ENCODE measurements around the gene NCOA3.
"Not testable (repeated sequence)": the region's sequence is repeated elsewhere in the genome, so short reads cannot be mapped to it uniquely, and the experiment has no call there.

NCOA3 gene

DNA sequence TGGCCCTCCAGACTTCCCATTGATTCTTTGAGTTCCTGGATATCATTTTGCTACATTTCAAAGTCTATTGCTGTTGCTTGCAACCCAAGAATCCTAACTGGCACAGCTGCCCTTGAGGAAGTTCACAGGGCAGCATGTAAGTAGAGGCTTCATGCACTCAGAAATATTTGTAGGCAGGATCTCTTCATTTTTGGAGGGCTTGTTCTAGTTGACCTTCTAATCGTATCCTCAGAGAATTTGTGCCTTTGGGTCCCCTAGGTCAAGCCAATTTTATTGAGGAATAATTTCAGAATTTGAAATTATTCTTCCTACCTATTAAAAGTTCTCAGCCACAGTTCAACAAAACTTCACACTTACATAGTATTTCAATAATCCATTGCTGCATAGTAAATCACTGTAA is 5.6 kb upstream of the NCOA3 start:
- TF ChIP-seq, protein P1, sequence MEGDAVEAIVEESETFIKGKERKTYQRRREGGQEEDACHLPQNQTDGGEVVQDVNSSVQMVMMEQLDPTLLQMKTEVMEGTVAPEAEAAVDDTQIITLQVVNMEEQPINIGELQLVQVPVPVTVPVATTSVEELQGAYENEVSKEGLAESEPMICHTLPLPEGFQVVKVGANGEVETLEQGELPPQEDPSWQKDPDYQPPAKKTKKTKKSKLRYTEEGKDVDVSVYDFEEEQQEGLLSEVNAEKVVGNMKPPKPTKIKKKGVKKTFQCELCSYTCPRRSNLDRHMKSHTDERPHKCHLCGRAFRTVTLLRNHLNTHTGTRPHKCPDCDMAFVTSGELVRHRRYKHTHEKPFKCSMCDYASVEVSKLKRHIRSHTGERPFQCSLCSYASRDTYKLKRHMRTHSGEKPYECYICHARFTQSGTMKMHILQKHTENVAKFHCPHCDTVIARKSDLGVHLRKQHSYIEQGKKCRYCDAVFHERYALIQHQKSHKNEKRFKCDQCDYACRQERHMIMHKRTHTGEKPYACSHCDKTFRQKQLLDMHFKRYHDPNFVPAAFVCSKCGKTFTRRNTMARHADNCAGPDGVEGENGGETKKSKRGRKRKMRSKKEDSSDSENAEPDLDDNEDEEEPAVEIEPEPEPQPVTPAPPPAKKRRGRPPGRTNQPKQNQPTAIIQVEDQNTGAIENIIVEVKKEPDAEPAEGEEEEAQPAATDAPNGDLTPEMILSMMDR (IDR thresholded peaks at IDR 0.05; ENCODE audit: low read depth, low read length, missing control alignments) = no peak
- DNase-seq (ENCODE audit: low read depth) = no peak
- no peak overlapping the region for H3K4me3 ChIP-seq (ENCODE audit: low read depth, low read length)

DNA sequence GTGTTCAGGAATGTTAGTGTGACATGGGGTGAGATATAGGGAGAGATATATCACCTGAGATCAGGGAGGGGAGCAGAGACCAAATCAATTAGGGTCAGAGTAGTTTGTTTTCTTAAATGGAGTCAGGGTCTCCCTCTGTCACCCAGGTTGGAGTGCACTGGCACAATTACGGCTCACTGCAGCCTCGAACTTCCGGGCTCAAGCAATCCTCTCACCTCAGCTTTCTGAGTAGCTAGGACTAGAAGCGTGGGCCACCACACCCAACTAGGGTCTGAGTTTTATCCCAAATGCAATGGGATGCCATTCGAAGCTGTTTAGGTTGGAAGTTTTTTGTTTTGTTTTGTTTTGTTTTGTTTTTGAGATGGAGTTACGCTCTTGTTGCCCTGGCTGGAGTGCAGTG is 3.1 kb upstream of the NCOA3 start:
- TF ChIP-seq, protein P1 (IDR thresholded peaks at IDR 0.05; ENCODE audit: low read depth, low read length, missing control alignments) = no peak
- H3K4me3 ChIP-seq (ENCODE audit: low read depth, low read length) = no peak overlapping the region
- no peak for DNase-seq (ENCODE audit: low read depth)

DNA sequence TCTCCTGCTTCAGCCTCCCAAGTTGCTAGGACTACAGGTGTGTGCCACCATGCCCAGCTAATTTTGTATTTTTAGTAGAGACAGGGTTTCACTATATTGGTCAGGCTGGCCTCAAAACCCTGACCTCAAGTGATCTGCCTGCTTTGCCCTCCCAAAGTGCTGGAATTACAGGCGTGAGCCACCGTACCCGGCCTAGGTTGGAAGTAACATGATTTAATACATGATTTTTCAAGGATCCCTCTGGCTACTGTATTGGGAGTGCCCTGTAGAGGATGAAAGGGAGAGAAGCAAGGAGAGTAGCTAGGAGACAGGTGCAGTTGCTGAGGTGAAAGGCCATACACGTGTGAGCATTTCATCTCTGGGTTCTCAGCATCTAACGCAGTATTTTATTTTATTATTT is 2.6 kb upstream of the NCOA3 start:
- TF ChIP-seq, protein P1 (IDR thresholded peaks at IDR 0.05; ENCODE audit: low read depth, low read length, missing control alignments) = no peak
- no peak for DNase-seq (ENCODE audit: low read depth)
- H3K4me3 ChIP-seq (ENCODE audit: low read depth, low read length) = no peak overlapping the region

DNA sequence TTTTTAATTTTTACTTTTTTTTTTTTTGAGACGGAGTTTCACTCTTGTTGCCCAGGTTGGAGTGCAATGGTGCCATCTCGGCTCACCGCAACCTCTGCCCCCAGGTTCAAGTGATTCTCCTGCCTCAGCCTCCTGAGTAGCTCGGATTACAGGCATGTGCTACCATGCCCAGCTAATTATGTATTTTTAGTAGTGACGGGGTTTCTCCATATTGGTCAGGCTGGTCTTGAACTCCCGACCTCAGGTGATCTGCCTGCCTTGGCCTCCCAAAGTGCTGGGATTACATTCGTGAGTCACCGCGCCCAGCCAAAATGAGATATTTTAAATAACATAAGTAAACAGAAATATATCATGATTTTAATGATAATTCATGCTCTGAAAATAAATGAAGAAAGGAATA is 1.6 kb upstream of the NCOA3 start:
- DNase-seq (ENCODE audit: low read depth) = not testable (repeated sequence)
- peak overlapping the region; percentile 97; the same call in 1 of the 2 replicates for H3K4me3 ChIP-seq (ENCODE audit: low read depth, low read length)

DNA sequence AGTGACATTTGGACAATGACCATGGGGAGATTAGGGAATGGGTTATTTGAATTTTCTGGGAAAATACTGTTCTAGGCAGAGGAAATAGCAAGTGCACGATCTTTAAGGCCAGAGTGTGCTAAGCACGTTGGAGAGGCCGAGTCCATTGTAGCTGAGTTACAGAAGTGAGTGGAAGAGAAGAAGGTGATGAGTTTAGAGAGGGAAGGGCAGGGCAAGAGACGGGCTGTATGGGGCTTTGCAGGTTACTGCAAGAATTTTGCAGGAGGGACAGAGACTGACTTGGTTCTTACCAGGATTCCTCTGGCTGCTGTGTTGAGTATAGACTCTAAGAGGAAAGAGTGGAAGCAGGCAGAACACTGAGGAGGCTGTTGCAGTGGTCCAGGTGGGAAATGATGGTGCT is 1.1 kb upstream of the NCOA3 start:
- DNase-seq (ENCODE audit: low read depth) = no peak
- peak overlapping the region; percentile 97 for H3K4me3 ChIP-seq (ENCODE audit: low read depth, low read length)
- TF ChIP-seq, protein P1 (IDR thresholded peaks at IDR 0.05; ENCODE audit: low read depth, low read length, missing control alignments) = no peak

DNA sequence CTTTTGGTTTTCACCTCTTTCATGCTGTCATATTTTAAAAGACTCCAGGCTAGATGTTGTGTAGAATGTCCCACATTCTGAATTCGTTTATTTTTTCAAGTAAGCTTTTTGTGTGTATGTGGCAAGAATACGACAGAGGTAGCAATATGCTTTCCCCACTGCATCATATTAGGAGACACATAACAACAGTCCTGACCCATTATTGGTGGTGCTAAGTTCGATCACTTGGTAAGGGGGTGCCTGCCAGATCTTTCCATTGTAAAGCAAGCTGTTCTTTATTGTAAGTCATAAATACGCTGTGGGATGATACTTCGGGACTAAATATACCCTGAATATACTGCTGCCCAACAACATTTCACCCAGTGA is 588 bp upstream of the NCOA3 start:
- H3K4me3 ChIP-seq (ENCODE audit: low read depth, low read length) = peak overlapping the region; percentile 97
- TF ChIP-seq, protein P1 (IDR thresholded peaks at IDR 0.05; ENCODE audit: low read depth, low read length, missing control alignments) = no peak
- DNase-seq (ENCODE audit: low read depth) = no peak

DNA sequence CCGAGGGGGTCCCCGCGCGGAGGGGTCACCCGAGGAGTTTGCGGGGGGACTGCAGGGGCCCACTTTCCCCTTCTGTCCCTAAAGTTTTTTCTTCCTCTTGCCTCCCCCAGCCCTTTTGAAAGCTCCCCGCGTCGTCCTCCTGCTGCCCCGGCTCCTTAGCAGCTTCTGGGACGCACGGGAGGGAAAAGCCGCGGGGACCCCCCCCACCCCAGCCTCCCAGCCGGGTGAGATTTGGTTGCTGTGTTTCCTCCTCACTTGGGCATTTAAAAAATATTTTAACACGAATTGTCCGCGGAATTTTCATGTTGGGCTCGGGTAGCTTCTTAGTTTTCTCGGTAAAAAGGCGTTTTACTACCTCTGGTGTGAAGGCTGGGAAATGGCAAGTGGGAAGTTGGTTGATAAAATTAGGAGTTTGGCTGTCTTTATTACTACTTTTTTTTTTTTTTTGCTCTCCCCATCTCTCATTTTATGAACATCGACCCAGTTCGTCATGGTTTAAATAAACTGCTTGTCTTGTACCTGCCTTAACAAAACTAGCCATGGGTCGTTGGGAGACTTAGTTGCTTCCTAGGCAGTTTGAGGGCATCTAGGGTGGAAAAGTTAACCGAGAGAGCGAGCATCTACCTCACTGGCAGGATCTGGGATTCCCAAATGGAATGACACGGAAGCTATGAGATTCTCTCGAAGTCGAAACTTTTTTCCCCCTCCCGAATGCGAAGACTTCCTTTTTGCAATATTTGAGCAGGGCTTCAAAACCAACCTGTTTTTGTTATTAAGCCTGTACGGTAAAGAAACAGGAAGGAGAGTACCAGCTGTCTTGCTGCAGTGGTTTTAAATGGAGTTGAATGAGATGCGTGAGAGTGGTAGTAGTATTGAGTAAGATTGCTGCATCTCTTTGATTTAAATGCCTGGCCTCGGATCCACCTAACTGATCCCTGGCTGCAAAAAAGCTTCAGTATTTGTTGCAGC is 868 bp downstream of the NCOA3 start:
- TF ChIP-seq, protein P1 (IDR thresholded peaks at IDR 0.05; ENCODE audit: low read depth, low read length, missing control alignments) = no peak
- peak overlapping the region; percentile 97 for H3K4me3 ChIP-seq (ENCODE audit: low read depth, low read length)
- DNase-seq (ENCODE audit: low read depth) = no peak

Data from GM12864 (cell line).